GM20000 (cell line): ENCODE data around the gene PHACTR4.
"Not testable (repeated sequence)": the region's sequence is repeated elsewhere in the genome, so short reads cannot be mapped to it uniquely, and the experiment has no call there.

ENCODE experiments used
- DNase-seq: peaks from one replicate; pipeline ENCODE4 v3.0.0; 2012; ENCODE audit warnings: low spot score
- TF ChIP-seq, protein P1 (sequence below): IDR thresholded peaks from 2 replicates; pipeline ENCODE4 v1.5.1; 2012; ENCODE audit warnings: mild to moderate bottlenecking, control low read depth; ENCODE audit errors: extremely low read depth, missing control alignments

The PHACTR4 gene

DNA sequence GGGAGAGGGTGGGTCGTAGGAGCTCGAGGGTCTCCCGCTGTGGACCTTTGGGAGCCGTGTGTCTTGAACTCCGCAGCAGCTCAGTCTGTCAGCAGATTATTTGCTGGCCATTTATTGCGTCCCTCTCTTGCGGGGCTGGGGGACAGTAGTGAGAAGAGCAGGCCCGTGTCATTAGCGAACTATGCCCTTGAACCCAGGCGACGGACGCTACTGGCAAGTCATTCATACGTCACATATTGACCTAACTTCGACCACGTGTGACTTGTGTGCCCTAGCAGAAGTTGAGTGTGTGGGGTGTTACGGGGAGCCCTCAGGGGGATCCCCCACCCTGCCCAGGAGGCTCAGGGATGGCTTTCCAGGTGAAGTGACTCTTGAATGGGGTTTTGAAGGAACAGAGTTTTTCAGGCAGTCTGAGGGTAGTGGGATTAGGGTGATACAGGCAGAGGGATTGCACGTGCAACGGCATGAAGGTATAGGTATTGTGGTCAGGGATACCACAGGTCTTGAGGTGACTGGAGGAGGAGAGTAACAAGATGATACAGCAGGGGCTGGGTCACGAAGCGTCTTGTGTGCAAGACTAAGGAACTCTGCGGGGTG, 149.3 kb downstream of the PHACTR4 start:
- peak; percentile 65 for DNase-seq
- TF ChIP-seq, protein P1, sequence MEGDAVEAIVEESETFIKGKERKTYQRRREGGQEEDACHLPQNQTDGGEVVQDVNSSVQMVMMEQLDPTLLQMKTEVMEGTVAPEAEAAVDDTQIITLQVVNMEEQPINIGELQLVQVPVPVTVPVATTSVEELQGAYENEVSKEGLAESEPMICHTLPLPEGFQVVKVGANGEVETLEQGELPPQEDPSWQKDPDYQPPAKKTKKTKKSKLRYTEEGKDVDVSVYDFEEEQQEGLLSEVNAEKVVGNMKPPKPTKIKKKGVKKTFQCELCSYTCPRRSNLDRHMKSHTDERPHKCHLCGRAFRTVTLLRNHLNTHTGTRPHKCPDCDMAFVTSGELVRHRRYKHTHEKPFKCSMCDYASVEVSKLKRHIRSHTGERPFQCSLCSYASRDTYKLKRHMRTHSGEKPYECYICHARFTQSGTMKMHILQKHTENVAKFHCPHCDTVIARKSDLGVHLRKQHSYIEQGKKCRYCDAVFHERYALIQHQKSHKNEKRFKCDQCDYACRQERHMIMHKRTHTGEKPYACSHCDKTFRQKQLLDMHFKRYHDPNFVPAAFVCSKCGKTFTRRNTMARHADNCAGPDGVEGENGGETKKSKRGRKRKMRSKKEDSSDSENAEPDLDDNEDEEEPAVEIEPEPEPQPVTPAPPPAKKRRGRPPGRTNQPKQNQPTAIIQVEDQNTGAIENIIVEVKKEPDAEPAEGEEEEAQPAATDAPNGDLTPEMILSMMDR: no peak

DNA sequence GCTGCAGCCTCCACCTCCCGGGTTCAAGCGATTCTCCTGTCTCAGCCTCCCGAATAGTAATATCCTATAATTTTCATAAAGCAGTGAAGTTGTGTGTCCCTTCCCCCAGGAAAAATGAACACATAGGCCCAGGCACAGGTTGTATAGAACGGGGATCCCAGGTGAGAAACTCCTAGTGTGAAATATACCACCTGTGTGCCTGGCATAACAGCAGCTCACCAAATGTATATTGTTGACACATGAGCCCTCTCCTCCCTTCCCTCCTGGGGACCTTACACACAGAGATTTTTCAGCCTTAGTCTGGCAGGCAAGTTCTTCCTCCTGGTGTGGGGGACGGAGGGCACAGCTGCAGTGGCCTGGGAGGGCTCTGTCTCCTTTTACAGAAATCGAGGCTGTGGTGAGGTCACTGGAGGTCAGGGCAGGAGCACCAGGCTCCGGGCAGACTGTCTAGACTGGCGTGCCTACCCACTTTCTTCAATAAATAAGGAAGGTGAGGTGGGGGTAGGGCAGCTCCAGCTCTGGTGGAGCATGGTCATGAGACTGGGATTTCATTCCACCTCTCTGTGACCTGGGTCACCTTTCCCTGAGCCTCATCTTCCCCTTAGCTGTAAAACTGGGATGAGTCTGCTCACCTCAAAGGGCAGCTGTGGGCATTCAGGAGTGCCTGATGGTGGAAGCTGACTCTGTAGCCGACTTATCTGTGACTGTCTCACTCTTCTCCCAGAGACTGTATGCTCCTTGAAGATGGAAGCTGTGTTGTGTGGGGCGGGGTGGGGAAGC, 150.6 kb downstream of the PHACTR4 start:
- DNase-seq: no peak
- TF ChIP-seq, protein P1: no peak

DNA sequence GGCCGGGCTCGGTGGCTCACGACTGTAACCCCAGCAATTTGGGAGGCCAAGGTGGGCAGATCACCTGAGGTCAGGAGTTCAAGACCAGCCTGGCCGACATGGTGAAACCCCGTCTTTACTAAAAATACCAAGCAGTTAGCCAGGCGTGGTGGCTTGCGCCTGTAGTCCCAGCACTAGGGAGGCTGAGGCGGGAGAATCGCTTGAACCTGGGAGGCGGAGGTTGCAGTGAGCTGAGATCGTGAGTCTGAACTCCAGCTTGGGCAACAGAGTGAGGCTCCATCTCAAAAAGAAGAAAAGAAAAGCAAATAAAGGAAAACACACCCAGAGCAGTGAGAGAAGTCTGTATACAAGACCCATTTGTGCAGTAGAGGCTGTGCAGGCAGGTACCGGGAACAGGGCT, 151.3 kb downstream of the PHACTR4 start:
- DNase-seq: not testable (repeated sequence)

DNA sequence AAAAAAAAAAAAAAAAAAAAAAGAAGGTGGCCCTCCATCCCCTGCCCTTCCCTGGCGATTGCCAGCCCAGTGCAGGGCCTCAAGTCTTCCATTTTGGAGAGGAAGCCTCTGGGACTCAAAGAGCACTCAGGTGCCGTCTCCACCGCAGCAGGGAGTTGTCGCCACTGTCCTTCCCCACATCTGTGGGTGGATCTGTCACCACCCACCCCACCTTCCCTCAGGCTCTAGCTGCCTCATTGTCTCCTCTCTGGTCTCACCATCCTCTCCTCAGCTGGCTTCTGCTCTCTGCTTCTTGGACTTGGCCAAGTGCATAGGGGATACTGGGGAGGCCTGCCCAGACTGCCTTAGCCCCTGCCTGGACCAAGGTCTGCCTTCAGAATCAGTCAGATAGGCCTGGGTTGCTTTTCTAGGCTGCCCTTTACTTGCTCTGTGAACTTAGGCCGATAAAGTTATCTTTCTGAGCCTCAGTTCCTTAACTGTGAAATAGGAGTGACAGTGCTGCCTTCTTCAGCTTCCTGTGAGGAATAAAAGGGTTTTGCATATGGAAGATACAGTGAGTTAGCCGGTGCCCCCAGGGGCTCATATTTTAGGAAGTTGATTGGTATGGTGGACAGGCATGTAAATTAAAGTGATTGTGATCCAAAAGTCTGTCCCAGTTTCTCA, 152.1 kb downstream of the PHACTR4 start:
- TF ChIP-seq, protein P1: no peak
- DNase-seq: no peak

DNA sequence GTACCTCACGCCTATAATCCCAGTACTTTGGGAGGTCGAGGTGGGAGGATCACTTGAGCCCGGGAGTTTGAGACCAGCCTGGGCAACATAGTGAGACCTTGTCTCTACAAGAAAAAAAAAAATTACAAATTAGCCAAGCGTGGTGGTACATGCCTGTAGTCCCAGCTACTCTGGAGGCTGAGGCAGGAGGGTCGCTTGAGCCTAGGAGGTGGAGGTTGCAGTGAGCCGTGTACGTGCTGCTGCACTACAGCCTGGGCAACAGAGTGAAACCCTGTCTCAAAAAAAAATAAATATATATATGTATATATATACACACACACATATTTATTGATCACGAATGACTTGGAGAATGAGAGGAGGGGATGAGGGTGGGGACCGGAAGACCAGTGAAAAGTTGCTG, 153.0 kb downstream of the PHACTR4 start:
- not testable (repeated sequence) for DNase-seq

DNA sequence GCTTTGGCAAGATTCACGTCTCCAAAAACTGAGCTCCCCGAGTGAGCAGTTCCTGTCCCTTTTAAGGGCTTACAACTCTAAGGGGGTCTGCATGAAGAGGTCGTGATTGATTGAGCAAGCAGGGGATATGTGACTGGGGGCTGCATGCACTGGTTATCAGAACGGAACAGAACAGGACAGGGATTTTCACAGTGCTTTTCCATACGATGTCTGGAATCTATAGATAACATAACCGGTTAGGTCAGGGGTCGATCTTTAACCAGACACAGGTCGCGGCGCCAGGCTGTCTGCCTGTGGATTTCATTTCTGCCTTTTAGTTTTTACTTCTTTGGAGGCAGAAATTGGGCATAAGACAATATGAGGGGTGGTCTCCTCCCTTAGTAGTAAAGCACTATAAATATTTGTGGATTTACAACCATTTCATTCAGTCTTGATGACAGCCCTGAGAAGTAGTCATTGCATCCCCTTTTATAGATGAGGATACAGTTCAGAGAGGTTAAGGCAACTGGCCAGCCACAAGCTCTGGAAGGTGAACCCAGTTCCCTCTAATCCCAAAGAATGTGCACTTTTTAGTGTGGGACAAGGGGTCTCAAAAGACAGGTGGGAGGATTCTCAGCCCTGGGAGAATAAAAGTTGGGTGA, 155.6 kb downstream of the PHACTR4 start:
- not testable (repeated sequence) for DNase-seq

DNA sequence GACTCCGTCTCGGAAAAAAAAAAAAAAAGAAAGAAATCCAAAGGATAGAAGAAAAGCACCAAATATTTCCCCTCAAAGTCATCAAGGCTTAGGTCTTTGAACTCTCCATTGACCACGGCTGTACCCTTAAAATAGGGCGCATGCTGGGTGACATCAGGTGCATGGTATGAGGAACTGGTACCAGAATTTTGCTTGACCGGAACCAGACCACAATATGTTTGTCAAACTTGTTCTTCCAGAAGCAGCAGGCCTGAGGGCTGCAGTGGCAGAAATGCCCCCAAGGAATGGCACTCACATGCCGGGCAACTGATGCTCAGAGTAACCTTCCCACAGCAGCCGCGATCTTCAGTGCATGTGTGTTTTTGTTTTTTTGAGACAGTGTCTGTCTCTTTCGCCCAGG, 157.3 kb downstream of the PHACTR4 start:
- TF ChIP-seq, protein P1: no peak
- no peak for DNase-seq

DNA sequence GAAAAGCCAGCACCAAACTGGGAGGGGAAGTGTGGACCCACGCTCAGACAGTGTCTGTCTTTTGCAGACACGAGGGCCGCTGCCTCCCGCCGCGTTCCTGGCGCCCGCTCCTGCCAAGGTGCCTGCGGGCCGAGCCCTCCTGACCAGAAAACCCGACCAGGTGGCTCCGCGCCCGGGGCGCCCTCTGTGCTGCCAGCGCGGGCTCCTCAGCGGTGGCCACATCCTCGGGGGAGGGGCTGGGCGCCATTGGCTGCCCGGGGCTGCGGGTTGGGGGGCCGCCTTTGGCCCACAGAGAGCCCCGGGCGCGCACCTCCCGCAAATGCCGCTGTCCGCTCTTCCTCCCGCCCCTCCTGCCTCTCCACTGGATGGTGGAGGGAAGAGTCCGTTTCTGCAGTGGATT, 160.9 kb downstream of the PHACTR4 start:
- DNase-seq: peak; percentile 7
- TF ChIP-seq, protein P1: no peak

DNA sequence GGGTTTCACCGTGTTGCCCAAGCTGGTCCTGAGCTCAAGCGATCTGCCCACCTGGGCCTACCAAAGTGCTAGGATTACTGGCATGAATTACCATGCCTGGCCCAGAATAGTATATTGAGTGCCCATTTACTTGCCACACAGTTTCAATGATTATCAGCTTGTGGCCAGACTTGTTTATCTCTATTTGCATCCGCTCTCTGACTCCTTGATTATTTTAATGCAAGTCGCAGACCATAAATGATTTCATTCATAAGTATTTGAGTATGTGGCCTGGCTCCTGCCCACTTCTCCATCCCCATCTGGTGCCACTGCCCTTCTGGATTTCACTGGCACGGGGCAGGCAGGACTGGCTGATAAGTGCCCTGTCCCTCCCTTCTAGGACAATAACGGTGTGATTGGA, 165.1 kb downstream of the PHACTR4 start:
- DNase-seq: peak; percentile 3
- TF ChIP-seq, protein P1: no peak
